Activated CD8-positive, alpha-beta memory T cell treated with anti-CD3 and anti-CD28 coated beads for 48 hours (primary cell): Measurements from ENCODE around the gene VSIG10.
A peak's percentile ranks its signal among the peaks of the same experiment; 100 is the strongest.
"Not testable (repeated sequence)": the region's sequence is repeated elsewhere in the genome, so short reads cannot be mapped to it uniquely, and the experiment has no call there.

Experiments
- DNase-seq, 3 experiments: peaks; one replicate each; pipeline ENCODE4 v3.0.0-alpha.2; 2020; ENCODE audit warnings: low read depth in 2 of 3, low spot score in 2 of 3

Gene VSIG10

DNA sequence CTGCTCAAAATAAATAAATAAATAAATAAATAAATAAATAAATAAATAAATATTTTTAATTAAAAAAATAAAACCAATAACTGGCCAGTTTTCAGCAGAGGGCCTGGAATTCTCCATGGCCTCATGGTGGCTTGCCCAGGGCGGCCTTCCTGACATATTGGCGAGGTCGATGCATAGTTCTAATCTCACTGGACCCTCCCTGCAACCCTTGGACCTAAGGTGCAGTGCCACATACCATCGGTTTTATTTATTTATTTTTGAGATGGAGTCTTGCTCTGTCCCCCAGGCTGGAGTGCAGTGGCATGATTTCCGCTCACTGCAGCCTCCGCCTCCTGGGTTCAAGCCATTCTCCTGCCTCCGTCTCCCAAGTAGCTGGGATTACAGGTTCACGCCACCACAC, 3.9 kb upstream of the VSIG10 start:
- DNase-seq = no peak

DNA sequence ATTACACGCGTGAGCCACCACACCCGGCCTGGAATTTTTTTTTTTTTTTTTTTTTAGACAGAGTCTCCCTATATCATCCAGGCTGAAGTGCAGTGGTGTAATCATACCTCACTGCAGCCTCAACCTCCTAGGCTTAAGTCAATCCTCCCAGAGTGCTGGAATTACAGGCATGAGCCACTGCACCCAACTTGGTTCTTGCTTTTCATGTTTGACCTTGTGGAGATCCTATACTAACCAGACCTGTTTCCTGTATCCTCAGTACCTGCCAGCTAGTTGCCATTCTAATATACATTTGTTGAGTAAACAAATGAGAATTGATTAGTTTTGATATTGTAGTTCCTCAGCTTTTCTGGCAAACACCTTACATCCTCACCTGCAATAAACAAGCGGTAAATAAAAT, 3.2 kb upstream of the VSIG10 start:
- DNase-seq = no peak

DNA sequence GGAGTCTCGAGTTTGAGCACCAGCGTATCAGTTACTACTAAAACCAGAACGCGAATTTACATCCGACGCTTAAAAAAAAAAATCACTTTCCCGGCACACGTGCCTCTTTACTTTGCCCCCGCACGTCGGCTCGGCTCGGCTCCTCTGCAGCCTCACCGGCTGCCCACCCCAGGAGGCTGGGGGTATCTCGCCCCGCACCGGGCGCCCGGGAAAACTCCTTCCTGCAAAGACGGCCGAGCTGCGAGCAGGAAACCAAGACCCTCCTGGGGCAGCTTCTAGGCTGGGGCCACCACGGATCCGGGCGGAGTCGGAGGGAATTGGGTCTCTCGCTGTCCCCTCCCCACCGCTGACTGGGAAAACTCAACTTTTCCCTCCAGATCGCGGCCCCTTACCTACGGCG, 610 bp downstream of the VSIG10 start:
- no peak for DNase-seq

DNA sequence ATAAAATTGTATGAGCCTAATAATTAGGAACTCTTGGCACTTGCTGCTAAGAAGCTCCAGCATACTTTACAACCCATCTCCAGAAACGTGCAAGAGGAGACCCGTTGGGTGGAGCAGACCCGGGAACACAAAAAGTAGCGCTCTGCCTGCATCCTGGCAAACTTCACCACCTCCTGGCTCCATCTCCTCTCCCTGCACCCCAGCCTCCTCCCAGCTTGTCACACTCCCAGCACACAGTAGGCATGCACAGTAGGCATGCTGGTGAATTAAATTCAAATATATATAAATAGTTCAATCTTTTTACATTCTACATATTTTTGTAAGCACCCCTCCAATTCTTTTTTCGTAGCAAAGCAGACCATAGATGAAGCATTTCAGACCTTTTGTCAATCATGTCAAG, 1.2 kb downstream of the VSIG10 start:
- no peak for DNase-seq

DNA sequence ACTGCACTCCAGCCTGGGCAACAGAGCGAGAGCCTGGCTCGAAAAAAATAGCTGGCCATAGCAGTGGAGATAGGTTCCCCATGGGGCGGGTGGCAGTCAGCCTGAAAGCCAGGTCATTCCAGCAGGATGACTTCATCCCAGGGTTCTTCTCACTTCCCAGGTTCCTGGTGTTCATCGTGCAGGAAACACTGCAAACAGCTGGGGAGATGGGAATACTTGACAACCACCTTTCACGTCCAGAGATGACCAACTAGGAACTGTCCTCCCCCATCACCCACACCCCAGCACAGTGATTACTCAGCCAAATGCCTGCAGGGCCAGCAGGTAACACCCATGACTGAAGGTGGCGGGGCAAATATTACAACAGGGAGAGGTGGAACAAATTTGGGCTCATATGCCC, 1.7 kb downstream of the VSIG10 start:
- no peak for DNase-seq

DNA sequence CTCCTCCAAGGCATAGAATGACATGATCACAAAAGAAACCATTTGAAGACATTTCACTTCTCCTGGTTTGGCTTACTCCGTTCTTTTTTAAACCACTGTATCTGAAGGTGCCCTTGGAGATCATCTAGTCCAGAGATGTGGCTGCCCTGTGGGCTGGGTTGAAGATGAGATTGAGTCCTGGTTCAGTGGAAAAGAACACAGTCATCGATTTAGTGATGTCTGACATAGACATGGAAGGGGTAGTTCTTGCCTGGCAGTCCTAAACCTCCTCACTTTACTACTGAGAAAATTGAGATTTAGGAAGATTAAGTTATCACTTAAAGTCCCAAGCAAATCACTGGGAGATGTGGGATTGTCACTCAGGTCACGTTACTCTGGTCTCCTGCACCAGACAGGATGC, 2.8 kb downstream of the VSIG10 start:
- no peak for DNase-seq

DNA sequence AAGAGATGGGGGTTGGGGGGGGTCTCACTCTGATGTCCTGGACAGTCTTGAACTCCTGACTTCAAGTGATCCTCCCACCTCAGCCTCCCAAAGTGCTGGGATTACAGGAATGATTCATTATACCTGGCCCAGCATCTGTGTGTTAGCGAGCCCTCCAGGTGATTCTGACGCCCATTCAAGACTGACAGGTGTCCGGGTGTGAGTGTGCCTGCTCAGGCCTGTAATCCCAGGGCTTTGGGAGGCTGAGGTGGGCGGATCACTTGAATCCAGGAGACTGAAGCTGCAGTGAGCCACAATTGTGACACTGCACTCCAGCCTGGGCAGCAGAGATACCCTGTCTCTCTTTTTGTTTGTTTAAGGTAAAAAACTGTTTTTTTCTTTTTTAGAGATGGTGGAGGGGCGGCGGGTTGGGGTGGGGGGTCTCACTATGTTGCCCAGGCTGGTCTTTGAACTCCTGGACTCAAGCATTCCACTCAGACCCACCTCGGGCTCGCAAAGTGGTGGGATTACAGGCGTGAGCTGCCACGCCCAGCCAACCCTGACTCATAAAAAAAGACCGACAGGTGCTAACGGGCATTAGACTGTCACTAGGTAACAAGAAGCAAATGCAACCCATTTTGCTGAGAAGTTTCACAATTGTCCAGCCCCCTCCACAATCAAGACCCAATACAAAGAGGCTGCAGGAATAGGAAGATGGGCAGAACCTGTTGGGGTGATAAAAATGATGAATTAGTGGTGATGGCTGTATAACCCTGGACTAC, 4.7 kb downstream of the VSIG10 start:
- DNase-seq = no peak

DNA sequence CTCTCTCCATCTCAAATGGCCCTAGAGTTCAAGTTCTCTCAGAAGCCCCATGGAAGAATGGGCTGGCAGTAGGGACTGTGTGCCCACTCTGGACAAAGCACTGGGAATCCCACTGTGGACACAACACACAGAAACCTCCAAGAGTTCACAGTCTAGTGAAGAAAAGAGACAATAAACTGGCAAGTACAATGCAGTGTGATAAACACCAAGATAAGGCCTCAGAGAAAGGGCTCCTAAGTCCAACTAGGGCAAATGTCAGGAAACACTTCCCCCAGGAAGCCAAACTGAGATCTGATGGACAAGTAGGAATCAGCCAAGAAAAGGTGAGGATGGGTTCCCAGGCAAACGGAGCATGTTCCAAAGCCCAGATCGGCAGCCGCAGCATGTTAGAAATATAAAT, 5.4 kb downstream of the VSIG10 start:
- DNase-seq = no peak

DNA sequence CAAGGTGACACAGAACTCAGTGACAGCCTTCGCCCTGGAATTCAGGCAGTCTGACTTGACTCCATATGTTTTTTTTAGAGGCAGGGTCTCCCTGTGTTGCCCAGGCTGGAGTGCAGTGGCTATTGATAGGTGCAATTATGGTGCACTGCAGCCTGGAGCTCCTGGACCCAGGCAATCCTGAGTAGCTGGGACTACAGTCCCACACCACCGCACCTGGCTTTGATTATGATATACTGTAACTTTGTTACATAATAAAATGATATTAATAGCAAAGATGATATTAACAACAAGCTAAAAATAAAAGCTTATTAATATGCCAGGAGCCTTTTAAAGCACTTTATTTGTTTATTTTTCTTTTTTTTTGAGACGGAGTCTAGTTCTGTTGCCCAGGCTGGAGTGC, 9.8 kb downstream of the VSIG10 start:
- DNase-seq = no peak

DNA sequence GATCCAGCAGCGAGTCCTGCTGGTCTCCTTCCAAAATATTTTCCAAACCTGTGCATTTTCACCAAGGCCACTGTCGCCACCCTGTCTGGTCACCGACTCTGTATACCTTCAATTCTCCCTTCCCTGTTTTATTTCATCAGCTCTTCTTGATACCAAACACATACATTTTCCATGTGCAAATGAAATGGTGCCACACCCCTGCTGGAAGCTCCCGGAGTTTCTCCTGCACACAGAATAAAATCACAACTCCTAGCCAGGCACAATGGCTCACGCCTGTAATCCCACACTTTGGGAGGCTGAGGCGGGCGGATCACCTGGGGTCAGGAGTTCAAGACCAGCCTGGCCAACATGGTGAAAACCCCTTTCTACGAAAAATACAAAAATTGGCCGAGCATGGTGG, 14.0 kb downstream of the VSIG10 start:
- no peak for DNase-seq

DNA sequence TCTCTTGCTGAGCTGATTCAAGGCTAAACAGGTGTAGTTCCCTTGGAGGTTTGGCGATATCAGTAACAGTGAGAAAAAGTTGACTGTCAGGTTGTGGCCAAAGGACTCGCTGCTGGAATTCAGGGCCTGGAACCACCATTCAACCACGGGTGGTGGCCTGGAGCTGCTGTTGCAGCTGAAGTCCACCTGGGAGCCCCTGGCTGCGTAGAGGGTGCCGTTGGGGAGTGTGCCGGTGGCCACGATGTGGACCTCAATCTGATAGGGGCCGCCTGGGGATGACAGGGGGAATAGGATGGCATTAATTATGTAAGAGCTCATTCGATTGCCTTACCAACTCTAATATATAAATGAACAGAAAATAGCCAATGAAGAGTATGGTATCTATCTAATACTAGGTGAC, 21.6 kb downstream of the VSIG10 start:
- no peak for DNase-seq

DNA sequence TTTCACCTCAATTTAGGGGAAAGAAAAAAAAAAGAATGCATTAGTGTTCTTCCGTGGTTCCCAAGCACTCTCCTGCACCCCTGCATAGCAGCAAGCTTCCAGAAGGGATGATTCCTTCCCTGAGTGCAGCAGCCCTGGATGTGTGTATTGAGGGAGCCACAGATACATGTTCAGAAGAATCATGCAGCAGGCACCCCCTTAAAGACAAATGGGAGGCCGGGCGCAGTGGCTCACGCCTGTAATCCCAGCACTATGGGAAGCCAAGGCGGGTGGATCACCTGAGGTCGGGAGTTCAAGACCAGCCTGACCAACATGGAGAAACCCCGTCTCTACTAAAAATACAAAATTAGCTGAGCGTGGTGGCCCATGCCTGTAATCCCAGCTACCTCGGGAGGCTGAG, 22.3 kb downstream of the VSIG10 start:
- DNase-seq = not testable (repeated sequence)

DNA sequence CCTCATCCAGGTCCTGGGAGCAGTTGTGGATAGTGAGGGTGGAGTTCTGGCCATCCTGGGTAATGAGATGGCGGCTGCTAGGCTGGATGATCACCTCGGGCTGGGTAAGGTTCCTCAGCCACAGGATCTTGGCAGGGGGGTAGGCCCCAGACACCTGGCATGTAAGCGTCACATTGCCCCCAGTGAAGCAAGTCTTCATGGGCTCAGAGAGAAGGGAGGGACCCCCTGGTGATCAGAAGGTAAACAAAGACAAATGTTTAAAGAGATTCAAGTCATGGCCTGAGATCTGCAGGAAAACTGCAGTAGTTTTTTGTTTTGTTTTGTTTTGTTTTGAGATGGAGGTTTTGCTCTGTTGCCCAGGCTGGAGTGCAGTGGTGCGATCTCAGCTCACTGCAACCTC, 30.0 kb downstream of the VSIG10 start:
- DNase-seq = no peak

DNA sequence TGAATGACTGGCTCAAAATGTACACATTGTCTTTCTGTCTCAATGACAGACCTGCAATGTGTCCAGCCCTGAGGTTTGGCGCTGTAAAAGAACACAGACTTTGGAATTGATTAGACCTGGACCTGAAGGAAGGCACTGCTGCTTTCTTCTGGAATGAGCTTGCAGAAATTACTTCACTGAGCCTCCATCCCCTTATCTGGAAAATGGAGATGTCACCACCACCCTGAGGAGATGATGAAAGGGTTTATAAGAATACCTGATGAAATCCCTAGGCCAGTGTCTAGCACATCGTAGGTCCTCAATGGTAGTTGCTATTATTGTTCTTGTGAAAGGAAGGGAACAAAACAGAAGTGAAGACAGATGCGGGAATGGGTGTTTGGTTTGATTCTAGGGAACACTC, 33.2 kb downstream of the VSIG10 start:
- no peak for DNase-seq

DNA sequence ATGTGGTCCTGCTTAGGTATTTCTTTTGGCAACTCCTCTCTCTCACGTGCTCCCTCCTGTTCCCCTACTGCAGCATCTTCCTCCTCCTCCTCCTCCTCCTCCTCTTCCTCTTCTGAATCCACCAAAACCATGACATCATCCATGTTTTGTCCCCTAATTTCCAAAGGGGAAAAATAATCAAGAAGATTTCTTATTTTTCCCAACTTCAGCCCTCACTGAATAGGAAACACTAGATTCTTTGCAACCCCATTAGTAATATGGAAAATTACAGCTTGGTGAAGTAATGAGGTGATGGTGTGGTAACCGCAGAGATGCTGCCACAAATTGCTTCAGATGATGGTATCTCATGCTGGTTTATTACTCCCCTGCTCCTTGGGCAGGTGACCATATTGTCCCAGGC, 35.4 kb downstream of the VSIG10 start:
- no peak for DNase-seq

DNA sequence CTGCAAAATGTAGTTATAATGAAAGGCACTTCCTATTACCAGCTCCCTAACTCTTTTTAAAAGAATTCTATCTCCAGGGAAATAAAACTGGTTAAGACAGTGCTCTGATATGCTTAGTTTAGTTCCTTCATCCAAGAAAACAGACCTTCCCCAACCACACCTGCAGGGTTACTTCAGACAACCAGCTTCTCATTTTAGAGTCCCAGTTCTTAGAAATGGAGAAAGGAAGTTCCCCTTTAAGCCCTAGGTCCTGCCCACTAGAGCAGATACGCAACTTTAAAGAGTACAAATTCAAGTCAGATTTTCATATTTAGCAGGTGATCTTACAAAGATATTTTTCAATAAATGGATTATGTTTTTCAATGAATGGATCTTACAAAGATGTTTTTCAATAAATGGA, 38.4 kb downstream of the VSIG10 start:
- DNase-seq = no peak

DNA sequence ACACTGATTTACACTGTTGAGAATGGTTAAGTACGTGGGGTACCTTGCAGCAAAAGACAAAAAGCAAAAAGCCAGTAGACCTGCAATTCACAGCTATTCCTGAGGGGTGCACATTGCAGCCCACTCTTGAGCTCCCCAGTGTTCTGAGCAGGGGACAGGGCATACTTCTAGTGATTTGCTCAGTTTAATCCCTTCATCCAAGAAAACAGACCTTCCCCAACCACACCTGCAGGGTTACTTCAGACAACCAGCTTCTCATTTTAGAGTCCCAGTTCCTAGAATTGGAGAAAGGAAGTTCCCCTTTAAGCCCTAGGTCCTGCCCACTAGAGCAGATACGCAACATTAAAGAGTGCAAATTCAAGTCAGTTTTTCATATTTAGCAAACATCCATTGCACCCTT, 39.2 kb downstream of the VSIG10 start:
- DNase-seq = no peak

DNA sequence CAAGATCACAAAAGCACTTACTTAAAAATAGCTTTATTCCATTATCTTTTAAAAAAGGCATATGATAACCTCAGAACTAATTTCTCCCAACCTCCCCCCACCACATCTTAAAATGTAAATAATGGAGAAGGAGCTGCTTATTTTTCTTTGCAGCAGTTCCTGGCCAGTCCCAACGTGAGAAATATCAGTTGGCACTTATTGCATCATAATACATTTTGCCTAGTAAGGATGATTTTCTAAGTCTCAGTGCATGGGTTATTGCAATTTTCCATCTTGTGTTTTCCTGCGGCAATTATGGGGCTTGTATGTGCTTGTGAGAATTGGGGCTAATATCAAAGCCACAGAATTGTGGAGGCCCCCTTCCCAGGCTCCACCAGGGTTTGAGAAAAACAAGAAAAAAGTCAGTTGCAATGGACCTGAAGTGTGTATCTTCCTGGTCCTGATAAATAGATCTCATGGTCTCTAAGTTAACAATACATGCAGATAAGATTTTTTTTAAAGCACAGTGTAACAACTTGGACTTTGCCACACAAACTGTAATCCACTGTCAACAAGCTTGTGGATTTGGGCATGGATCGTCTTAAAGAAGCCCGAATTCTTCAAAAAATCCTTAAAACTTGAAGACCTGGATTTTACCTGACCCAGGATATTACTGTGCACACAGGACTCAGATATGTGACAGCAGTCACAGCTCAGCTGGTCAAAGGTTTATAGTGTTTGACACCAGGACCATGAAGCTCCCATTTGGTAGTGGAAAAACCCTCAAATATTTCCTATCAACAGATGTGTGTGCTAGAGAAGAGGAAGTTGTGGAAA, 40.0 kb downstream of the VSIG10 start:
- no peak for DNase-seq

DNA sequence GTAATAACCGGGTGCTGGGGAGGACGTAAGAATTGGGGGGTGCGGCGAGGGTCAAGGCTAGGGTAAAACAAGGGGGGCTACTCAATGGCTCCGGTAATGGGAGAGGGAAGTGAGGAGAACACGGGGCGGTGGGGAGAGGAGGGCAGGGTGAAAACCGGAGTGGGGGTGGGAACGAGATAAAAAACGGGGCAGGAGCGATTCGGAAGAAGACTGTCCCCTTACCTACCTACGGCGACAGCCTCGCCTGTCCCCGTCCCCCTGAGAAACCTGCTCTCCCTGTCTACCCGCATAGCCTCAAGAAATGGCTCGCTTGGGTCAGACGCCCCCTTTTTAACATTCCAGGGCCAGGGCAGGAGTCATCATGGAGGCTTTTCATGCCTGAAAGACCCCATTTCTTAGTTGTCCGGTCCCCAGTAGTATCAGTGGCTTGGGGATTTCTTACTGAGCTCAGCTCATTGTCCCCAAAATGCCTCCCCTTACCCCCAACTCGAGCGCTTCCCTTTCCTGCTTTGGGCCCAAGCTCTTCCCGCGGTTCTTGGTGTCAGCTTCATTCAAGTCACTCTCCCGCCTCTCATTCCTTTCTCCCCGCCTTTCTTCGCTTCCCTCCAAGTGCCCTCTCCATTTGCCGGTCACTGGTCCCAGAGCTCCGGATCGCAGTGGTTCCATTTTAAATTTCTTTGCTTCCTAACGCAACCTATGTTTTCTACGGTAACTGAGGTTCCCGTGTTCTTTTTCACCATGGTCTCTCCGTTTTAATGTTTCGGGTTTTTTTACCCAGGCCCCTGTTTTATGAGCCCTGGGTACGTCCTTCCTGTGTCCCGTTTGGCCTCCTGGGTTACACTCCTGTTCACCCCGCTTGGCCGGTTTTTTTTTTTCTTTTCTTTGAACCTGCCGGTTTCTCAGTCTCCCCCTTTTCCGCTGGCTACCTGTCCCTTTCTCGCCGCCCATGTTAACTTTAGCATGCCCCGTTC, 41.7 kb downstream of the VSIG10 start:
- DNase-seq = no peak

DNA sequence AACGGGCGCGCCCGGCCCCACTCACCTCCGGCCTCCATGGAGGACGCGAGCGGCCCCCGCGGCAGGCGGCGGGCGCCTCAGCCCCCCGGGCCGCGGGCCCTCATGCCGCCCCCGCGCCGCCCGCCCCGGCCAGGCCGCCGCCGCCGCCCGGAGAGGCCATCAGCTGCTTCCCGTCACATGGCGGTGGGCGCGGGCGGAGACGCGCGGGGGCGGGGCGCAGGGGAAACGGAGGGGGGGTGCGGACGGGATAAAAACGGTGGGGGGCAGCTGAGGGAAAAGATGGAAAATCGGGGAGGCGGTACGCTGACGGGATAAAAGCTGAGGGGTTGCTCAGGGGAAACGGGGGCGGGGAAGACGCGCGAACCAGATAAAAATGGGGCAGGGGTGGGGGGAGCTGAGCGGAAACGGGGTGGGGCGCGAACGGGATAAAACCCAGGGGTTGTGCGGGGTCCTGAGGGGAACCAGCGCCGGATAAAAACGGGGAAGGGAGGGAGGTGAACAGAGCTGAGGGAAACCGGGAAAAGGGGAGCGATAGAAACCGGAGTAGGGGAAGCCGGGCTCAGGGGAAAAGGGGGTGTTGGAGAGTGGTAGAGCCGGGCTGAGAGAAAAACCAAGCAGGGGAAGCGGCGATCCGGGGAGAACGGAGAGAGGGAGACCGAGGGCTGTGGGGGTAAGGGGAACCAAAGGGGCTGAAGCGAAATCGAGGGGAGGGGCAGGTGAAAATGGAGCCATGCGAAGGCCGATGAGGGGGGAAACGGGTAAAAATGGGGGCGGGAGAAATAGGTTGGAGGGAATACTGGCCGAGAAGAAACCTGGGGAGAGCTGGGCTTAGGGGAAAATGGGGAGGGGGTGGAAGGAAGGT, 42.6 kb downstream of the VSIG10 start, which contains the start of gene WSB2:
Gene WSB2 (minus strand): TSS at position 169 of the 862 bp plus-strand sequence. CDS start 131 bp downstream, at position 38.
- DNase-seq = peak in 1 of 3 experiments; percentile 26
